ENCODE data around the gene RAB11FIP4.

RAB11FIP4 gene

DNA sequence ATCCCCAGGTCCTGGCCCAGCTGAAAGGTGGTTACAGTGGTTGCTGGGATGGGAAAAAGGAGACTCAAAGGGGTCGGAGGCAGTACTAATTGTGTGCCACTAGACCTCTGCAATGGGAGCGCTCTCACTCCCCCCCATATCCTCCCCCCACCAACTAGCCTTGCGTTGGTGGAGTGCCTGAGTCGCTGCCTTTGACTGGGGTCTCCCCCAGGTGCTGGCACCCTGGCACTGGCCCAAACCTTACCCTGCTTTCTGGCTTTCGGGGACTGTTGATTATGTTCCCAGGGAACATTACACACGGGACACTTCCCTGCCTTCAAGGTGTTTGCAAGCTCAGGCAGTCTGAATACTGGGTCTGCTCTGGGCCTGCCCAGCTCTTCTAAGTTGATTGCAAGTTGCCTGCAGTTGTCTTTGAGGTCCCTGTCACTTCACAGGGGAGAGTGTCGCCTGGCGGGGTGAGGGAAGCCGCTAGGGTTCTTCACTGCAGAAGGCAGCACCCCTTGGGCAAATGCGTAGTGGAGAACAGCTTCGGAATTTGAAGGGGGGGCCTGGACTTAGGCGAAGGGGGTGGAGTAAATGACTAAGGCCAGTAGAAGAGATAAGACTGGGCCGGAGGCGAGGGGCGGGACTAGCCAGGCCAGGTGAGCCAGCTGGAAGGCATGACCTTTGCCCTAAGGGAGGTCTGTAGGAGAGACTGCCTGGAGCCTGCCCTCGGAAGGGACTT lies 98.0 kb downstream of the RAB11FIP4 start:
- no peak for DNase-seq

DNA sequence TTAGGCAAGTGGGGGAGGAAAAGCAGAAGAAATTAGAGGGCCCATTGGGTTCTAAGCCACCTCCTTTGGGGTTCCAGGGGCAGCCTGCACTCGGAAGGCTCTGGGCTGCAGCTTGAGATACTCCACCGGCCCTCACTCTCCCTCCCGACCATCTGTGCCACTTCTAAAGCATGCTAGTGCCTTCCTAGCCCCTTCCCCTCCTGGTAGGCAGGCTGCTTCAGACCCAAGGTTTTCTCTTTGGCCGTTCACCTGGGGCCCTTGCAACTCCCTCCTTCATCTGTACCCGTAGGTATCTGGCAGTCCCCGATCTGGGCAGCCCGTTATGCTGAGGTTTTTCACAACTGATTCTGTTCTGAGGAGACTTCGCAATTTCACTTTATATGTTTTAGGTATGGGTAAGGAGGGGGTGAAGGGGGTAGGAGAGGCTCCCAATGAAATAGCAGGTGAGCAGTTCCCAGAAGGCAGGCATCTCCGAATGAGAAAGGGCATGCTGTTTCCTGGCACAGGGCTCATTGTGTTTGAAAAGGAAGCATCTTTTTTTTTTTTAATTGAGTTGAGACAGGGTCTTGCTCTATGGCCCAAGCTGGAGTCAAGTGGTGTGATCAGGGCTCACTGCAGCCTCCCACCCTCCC lies 98.7 kb downstream of the RAB11FIP4 start:
- DNase-seq, result no peak

DNA sequence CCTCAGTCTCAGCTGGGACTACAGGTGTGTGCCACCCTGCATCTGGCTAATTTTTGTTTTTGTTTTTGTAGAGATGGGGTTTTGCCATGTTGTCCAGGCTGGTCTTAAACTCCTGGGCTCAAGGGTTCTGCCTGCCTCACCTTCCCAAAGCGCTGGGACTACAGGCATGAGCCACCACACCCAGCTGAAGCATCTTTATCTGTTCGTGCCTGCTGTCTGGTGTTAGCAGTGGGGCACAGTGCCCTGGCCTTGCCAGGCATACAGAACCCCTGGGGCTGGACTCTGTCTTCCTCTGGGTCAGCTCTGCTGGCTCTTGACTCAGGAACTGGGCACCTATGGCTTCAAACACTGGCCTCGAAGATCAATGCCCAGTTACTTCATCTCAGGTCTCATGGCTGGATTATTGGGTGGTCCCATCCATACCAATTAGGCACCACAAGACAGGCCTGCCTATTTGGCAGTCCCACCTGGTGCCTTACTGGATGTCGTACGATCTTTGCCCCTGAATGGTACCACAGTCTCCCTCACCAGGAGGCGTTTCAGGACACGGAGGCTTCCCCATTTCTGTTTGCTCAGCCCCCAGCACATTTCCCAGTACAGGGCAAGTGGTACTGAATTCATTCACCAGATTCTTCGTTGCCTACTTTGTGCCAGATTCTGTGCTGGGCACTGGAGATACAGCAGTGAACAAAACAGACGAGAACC lies 99.3 kb downstream of the RAB11FIP4 start:
- no peak for DNase-seq

DNA sequence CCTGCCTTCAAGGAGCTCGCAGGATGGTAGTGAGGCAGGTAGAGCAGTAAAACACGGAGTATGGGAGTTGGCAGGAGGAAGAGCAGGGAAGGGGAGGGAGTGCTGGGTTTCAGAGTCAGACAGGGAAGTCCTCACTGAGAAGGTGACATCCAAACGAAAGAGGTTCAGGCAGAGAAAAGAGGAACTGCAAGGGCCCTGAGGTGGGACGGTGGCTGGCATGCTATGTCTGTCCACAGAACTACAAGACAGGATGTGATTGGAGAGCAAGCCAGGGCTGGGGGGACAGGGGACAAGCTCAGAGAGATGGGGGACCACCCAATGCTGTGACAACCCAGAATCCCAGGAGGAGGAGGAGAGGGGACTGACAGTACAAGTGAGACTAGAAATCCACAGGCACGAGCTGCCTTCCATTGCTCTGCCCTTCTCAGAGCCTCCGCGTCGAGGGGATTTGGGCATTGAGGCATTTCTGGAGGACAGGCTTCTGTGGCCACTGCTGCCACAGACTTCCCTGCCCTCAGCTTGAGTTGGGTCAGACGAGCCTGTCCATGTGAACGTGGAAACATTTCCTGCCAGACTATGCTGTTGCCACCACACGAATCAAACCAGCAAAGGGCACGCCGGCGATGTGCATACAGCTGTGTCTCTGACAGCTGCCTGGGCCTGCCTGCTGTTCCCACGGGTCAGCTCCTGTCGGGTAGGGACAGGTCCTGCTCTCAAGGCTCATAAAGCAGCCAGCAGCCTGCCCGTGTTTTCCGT lies 100.1 kb downstream of the RAB11FIP4 start:
- no peak for DNase-seq

DNA sequence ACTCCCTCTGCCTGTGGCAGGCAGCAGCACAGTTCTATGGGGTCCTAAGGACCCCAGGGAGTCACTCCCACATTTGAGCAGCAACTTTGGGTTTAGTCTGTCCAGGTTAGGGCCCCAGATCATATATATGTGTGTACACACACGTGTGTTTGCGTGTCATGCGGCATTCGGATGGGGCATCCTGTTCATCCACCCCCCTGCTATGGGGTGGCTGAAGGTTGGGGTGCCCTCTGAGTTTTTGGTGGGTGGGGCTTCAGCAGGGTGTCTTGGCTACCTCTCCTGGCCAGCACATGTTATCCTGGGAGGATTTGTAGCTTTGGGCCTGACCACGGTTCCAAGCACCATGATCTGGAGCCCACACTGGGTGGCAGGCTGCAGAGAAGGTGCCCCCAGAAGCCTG lies 100.7 kb downstream of the RAB11FIP4 start:
- DNase-seq, result no peak

DNA sequence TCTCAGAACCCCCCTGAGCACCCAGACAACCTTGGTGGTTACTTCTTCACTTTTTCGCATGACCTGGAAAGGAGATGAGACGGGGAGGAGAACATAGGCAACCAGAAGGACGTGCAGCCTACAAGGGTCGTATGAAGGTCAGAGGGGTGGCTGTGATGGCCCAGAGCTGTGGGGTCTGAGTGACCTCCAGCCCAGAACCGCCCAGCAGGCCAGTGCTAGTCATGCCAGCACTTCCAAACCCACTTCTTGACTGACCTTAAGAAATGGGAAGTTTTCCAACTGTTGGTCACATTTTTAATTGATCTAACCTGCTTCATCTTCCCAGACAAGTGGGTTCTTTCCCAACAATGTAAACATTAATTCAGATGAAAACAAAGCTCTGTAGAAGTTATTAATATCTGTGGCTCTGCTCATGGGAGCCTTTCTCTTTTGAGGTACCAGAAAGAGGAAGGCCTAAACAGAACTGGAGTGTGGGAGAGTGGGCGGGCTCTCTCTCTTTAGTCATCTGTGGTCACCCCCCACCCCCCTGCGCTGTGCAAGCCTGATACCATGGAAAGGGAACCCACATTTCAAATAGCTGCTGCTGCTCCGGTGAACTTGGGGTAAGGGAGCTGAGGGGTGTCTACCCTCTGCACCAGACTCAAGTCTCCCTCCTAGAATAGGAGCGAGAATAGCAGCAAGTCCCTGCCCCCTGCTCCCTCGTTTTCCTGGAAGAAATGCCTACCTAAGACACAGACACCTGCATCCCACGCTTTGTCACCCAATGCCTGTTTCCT lies 101.6 kb downstream of the RAB11FIP4 start:
- DNase-seq, result no peak

DNA sequence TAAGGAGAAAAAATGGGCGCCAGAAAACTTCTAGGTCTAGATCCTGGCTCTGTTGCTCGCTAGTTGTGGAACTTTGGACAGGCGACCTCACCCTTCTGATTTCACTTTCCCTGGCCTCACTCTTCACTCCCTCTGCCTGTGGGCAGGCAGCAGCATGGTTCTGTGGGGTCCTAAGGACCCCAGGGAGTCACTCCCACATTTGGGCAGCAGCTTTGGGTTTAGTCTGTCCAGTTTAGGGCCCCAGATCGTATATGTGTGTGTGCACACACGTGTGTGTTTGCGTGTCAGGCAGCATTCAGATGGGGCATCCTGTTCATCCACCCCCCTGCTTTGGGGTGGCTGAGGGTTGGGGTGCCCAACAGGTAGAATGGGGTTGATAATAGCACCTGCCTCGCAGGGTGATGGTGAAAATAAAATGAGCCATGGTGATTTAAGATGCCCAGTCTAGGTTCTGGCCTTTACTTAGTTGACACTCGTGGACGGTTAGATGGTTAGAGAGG lies 102.2 kb downstream of the RAB11FIP4 start:
- no peak for DNase-seq

DNA sequence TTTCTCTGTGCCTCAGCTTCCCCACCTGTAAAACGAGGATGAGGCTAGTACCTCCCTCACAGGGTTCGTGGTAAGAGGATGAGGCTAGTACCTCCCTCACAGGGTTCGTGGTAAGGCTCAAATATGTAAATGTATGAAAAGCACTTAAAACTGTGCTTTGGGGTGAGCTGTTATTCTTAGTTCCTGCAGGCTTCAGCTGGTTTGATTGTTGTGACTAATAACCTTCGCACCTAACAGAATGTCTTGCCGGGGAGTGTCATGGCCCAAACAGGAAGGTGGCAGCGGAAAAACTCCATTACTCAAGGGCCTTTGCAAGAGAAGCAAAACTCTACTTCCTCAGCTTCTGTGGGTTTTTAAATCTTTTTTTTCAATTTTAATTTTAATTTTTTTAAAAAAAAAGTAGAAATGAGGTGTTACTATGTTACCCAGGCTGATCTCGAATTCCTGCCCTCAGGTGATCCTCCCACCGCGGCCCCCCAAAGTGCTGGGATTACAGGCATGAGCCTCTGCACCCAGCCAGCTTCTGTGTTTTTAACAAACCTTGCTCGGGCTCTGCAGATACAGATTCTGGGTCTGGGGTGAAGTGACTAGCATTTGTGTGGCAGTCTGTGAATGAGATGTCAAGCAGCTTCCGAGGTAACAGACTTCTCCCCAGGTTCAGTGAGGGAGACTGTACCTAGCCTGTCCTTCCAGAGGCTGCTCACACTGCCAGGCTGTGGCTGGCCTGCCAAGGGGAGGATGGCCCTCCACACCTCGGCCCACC lies 103.0 kb downstream of the RAB11FIP4 start:
- no peak for DNase-seq

DNA sequence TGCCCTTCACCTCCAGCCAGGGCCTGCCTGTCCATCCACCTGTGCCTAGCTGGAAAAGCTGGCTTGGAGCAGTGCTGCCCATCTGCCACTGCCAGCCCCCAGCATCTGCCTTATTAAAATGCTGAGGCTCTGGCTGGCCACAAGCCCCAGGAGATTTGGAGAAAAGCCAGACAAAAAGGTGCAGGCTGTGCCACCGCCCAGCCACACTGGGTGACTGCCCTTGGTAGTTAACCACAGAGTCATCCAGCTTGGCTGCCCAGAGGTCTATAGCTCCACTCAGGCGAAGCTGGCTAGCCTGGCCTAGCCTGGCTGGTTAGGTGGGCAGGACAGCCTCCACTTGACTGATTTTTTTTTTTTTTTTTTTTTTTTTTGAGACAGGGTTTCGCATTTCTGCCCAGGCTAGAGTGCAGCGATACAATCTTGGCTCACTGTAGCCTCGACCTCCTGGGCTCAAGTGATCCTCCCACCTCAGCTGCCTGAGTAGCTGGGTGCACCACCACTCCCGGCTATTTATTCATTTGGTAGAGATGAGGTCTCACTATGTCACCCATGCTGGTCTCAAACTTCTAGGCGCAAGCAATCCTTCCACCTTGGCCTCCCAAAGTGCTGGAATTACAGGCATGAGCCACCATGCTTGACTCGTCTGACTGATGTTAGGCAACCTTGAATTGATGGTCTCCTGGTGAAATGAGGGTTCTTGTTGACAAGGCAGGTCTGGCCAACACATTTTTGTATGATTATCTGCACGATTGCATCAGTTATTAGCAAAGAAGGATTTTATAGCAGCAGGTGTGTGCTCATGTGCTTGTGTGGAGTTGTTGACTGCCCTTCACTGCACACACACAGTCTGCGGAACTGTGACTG lies 103.8 kb downstream of the RAB11FIP4 start:
- DNase-seq, result no peak

DNA sequence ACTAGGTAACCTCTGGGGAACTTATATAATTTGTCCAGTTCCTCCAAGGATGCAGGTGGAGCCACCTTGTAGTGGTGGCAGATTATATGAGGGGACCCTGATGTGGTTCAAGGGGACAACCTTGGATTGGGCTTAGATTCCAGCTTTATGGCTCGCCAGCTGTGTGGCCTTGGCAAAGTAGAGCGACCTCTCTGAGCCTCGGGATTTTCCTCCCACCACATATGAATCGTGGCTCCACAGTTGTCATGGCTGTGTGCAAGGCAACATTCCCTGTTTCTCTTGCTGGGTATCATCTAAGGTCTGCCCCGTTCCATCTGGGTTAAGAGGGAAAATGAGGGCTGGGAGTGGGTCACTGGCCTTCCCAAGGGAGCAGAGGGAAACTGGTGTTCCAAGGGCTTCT lies 104.6 kb downstream of the RAB11FIP4 start:
- no peak for DNase-seq

DNA sequence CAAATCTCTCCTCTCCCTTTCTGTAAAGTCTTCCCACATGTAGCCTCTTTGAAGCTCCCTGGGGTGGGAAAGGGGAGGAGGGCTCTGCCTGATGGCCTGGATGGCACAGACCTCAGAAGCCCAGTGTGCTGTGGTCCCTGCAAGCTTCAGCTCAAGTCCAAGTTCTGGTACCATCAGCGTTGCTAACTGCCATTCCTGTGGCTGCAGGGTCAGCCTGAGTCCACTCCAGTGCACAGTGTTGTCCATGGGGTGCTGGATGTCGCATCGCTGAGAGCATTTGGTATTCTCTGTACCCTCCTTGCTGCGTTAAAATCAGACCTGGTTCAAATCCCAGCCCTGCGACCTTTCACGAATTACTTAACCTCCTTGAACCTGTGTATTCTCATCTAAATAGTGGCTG lies 105.1 kb downstream of the RAB11FIP4 start:
- DNase-seq, result no peak

DNA sequence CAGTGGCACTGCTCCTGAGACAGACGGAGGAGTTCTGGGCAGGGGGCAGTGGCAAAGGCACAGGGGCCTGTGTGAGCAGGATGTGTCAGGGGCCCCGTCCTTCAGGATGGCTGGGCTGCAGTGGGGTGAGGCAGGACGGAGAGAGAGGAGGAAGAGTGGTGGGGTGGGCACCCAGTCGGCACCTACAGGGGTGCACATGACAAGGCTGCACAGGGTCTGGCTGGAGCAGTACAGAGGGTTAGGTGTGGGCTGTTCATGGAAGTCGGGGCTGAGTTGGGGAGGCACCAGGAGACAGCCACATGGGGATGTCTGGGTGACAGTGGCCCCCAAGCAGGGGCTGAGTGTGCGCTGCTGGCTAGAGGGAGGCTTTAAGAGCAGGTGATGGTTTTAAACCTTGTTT lies 106.0 kb downstream of the RAB11FIP4 start:
- no peak for DNase-seq

DNA sequence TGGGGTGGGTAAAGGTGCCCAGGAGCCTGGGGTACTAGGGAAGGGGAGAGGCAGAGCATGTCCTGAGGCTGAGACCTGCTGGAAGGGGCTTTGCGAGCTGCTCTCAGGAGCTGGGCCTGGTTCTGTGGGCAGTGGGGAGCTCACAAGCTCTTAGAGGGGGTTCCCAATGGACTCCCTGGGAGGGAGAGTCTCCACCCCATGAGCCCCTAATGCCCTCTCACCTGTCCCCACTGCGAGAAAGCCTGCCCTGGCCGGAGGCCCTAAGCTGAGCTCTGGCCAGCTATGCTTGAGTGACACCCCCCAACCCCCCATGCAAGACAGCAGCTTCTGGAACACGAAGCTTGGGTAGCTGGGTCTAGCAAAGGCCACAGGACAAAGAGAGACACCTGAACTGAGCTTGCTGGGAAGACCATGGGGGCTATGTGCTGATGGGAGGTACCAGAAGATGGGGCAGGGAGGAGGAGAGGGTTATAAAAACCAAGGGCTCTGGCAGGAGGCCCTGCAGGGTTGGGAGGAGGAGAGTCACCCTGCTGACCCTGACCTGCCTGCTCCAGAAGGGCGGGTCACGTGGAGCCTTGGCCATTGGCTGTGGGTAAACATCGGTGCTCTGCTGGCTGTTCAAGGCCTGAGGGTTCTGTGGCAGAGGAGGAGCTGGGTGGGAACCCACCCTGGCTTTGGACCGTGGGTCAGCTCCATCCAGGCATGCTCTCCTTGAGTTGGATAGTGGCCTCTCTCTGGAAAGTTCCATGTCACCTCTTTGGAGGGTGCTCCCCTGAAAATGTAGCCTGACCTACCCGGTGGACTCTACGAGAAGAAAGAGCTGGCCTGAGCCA lies 106.7 kb downstream of the RAB11FIP4 start:
- DNase-seq, result no peak

DNA sequence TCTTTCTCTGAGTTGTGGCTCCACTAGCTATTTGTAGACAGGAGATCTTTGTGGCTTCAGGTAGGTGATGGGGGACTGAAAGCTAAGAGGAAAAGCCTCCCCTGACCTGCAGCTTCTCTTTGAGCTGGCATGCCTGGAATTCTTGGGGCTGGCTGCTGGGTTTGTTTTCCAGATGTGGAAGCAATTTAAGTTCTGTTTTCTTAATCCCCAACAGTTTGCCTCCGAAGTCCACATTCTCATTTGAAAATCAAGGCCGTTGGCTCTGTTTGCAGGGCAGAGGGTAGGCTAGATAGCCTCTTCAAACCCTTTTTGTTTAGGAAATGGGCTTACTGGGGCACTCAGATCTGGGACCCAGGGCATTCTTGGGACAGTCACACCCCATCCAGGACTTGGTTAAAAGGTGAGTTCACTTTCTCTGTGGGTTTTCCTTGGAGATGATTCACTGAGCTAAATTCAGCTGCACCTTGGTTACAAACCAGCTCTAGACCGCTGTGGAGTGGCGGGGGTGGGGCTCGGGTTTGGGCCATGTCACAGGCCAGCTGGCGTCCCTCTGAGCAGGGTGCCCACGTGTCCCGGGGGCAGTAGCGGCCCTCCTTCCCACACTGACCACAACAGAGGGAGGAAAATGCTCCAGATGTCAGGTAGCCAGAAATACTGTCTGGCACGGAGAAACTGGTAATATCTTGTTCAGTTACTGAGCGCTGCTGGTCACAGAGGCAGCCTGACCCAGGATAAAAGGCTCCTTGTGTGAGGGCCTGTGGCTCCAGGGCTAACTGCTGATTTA lies 108.5 kb downstream of the RAB11FIP4 start:
- no peak for DNase-seq

DNA sequence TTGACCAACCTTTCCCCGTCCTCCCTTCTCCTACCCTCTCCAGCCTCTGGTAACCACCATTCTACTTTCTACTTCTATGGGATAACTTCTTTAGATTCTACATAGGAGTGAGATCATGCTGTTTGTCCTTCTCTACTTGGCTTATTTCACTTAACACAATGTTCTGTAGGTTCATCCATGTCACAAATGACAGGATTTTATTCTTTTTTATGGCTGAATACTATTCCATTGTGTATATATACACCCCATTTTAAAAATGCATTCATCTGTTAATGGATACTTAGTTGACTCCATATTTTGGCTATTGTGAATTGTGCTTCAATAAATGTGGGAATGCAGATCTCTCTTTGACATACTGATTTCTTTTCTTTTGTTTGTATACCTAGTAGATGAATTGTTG lies 115.0 kb downstream of the RAB11FIP4 start:
- no peak for DNase-seq

DNA sequence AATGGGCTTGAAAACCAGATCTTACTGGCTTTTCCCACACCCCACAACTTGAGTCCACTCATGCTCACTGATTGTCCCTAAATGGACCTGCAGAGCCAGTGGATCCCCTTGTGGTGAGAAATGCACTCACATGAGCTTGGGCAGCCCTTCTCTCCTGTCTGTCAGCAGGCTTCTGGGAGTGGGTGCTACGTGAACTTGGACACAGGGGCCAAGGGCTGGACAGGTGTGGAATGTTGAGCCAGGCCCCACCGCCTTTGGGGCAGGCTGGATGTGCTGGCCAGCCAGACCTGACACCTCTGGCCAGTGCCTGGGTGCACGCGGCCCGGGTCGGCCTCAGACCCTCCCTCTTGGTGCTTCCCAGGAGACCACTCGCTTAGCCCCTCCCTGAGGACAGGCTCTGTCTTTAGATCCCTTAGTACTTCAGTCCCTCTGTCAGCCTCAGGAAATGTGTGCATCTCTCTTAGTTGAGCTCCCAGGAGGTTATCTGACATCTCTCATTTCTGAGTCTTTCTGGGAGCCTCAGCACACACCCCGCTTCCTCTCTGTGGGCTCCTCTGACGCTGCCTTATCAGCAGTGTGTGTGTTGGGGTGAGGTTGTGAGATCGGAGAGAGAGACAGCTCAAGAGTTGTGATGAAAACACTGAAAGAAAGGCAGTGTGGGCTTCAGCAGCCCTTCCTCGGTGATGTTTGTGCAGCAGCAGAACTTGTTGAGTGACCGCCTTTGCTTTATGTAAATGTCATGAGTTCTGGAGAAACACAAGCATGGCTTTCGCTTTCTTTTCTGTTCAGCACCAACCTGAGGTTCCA lies 117.0 kb downstream of the RAB11FIP4 start:
- DNase-seq, result no peak

DNA sequence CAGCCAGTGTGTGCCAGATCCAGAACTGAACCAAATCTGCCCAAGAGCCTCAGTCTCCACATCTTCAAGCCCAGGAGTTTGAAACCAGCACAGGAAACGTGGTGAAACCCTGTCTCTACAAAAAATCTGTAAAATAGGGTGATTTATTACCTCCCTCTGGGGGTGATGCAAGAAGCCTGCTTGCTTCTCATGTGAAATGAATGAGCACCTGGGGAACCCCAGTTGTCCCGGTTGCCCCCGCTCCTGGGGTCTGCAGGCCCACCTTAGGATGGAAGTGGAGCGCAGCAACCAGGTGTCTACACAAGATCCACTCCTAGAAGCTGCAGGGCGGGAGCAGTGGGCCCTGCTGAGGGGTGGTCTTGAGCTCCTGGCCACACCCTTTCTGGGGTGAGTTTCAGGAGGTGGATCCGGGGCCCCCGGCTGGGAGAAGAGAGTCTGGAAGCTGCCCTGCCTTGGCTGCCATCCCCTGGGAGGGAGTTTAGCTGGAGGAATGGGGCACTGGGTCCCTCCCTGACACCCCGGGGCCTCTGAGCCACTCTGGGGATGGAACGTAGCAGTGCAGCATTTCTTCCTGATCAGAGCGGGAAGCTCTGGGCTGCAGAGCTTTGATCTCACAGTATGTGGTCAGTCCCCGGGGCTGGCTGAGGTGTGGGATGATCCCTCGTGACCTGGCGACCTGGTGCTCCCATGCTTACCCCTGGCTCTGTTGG lies 117.8 kb downstream of the RAB11FIP4 start:
- no peak for DNase-seq
